HUES48 (cell line): ENCODE measurements around the gene ABLIM2.

ENCODE experiments used
- H3K27ac ChIP-seq: one replicate; pipeline ENCODE4 v1.7.0; 2013; ENCODE audit warnings: low read depth, low read length, inconsistent platforms
- H3K27me3 ChIP-seq: 2 replicates; pipeline ENCODE4 v1.6.1; 2013; ENCODE audit warnings: mild to moderate bottlenecking, low read length; ENCODE audit not compliant: control insufficient read depth, insufficient read depth
- H3K36me3 ChIP-seq: 2 replicates; pipeline ENCODE4 v1.6.1; 2013; ENCODE audit warnings: low read length; ENCODE audit not compliant: control insufficient read depth, insufficient read depth
- H3K4me1 ChIP-seq: 2 replicates; pipeline ENCODE4 v1.6.1; 2013; ENCODE audit warnings: mild to moderate bottlenecking, low read length; ENCODE audit not compliant: control insufficient read depth, insufficient read depth
- H3K4me3 ChIP-seq: 2 replicates; pipeline ENCODE4 v1.5.1; 2013; ENCODE audit warnings: mild to moderate bottlenecking, low read depth, low read length
- H3K9ac ChIP-seq: 2 replicates; pipeline ENCODE4 v1.6.1; 2013; ENCODE audit warnings: mild to moderate bottlenecking, low read depth, low read length, moderate library complexity
- H3K9me3 ChIP-seq: 2 replicates; pipeline ENCODE4 v1.6.1; 2013; ENCODE audit warnings: low read length; ENCODE audit not compliant: control insufficient read depth, insufficient read depth

ABLIM2 gene

DNA sequence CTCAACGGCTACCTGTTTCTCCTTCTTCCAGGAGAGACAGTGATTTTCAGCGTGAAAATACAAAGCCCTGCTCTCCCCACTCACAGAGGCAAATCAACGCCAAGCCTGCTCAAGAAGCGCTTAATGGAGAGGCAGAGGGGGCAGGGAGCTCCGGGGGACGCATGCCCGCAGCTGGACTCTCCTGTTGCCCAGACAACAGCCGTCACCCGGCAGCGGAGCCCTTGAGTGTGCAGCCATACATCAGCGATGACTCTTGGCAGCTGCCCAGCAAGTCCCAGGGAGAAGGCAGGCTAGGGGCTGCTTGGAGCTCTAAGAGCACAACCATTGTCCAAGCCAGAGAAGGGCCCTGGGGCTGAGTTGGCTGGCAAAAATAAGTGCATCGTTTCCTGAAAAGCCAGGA, 148.0 kb downstream of the ABLIM2 start:
- Histone ChIP-seq H3K27ac (no peak overlapping the region), H3K27me3 (no peaks in the 10 kb centered on the region), H3K4me1 (no peaks in the 10 kb centered on the region), H3K36me3 (no peaks in the 10 kb centered on the region), H3K9me3 (no peaks in the 10 kb centered on the region), H3K9ac (no peak overlapping the region), H3K4me3 (no peak overlapping the region)

DNA sequence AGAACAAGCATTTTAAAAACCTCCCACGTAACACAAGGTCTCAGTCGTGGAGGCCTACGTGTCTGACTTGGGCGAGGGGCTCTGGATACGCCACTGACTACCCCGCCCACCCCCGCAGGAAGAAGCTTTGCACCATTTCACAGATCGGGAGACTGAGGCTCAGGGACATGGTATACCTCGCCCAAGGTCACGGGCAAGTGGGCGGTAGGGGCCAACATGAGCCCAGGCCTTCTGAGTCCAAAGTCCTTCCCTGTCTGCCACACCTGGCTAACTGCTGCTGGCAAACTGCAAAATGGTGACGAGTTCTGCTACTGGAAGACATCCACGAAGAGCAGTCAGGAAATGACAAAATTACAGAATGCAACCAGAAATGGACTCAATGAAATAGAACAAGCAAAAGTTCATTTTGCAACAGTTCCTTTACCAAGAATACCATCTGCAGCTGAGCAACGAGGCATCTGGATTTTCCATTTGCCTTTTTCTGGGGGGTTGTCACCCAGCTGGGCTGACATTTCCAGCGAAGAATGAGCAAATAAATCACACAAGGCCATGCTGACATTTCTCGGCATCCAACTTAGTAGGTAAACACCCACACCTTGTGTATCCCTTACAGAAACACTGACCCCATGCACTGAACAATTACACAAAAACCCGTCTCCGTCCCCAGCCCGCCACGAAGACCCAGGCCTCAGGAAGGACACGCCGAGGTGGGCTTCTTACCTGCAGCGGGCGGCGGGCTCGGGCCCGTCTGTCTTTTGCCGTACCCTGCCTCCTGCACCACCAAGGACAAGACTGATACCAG, 148.7 kb downstream of the ABLIM2 start:
- Histone ChIP-seq H3K4me1 (no peaks in the 10 kb centered on the region), H3K4me3 (no peak overlapping the region), H3K9ac (no peak overlapping the region), H3K27me3 (no peaks in the 10 kb centered on the region), H3K9me3 (no peaks in the 10 kb centered on the region), H3K27ac (no peak overlapping the region), H3K36me3 (no peaks in the 10 kb centered on the region)

- H3K9ac ChIP-seq = no peak overlapping the region
- no peaks in the 10 kb centered on the region for H3K27me3 ChIP-seq
- H3K27ac ChIP-seq = no peak overlapping the region
- no peaks in the 10 kb centered on the region for H3K9me3 ChIP-seq
- H3K36me3 ChIP-seq = no peaks in the 10 kb centered on the region
- no peaks in the 10 kb centered on the region for H3K4me1 ChIP-seq
- H3K4me3 ChIP-seq = no peak overlapping the region
These were observed 149.5 kb downstream of the ABLIM2 start for GRCh38 chr4:8009097-8009496.

DNA sequence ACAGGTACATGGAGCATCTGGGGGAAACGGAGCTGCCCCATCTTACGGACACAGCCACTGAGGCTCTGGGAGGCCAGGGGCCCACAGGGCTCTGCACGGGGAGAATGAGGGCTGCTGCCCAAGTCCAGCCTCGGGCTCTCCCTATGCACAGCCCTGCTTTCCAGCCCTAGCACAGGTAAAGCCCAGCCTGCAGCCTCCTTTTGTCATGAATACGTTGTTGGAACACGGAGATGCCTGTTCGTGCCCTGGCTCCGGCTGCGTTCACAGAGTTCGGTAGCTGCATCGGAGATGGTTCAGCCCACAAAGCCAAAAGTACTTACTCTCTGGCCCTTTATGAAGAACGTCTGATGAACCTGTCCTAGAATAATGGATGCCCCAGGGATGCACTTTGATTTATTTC, 150.2 kb downstream of the ABLIM2 start:
- no peak overlapping the region for H3K4me3 ChIP-seq
- no peaks in the 10 kb centered on the region for H3K27me3 ChIP-seq
- H3K9me3 ChIP-seq = no peaks in the 10 kb centered on the region
- no peak overlapping the region for H3K9ac ChIP-seq
- H3K4me1 ChIP-seq = no peaks in the 10 kb centered on the region
- no peaks in the 10 kb centered on the region for H3K36me3 ChIP-seq
- no peak overlapping the region for H3K27ac ChIP-seq

GRCh38 chr4:8007581-8007980, 151.0 kb downstream of the ABLIM2 start:
- Histone ChIP-seq H3K4me3 (no peak overlapping the region), H3K27ac (no peak overlapping the region), H3K36me3 (no peaks in the 10 kb centered on the region), H3K9ac (no peak overlapping the region), H3K27me3 (no peaks in the 10 kb centered on the region), H3K9me3 (no peaks in the 10 kb centered on the region), H3K4me1 (no peaks in the 10 kb centered on the region)

DNA sequence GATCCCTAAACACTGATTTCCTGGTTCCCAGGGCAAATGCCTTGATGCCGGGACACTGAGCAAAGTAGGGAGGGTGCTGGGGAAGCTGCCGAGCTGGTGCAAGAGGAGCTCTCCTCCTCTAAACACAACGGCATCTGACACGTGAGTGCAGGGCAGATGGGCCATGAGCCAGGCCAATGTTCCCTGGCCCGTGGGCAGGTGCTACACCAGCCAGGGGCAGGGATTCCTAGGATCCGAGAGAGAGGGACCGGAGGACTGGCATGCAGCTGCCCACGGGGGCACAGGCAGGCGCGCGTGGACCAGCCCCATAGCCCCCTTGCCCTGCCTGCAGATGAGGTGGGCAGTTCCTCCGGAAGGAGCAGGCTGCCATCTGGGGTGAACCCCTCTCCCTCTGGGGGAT, 152.1 kb downstream of the ABLIM2 start:
- Histone ChIP-seq H3K9me3 (no peaks in the 10 kb centered on the region), H3K4me1 (no peaks in the 10 kb centered on the region), H3K27ac (no peak overlapping the region), H3K27me3 (no peaks in the 10 kb centered on the region), H3K36me3 (no peaks in the 10 kb centered on the region), H3K4me3 (no peak overlapping the region), H3K9ac (no peak overlapping the region)

DNA sequence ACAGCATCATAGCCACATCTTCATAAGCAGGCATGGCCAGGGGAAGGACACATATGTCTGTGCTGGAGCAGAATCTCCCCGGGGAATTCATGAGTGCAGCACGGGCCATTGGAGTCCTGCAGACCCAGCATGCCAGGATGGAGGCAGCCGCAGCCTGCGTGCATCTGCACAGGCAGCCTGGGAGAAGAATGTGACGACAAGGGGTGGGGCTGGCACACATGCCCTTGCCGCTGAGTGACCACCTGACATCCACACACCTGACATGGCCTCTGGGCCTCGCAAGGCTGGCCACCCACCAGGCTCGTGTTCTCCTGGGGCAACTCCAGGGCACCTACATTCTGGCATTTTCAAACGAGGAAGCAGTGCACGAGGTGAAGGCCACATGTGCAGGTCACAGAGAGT, 152.8 kb downstream of the ABLIM2 start:
- H3K36me3 ChIP-seq = no peaks in the 10 kb centered on the region
- H3K4me1 ChIP-seq = no peaks in the 10 kb centered on the region
- no peak overlapping the region for H3K9ac ChIP-seq
- H3K27me3 ChIP-seq = no peaks in the 10 kb centered on the region
- H3K27ac ChIP-seq = no peak overlapping the region
- no peak overlapping the region for H3K4me3 ChIP-seq
- no peaks in the 10 kb centered on the region for H3K9me3 ChIP-seq

GRCh38 chr4:8005033-8005808, 153.4 kb downstream of the ABLIM2 start:
- H3K9me3 ChIP-seq = no peaks in the 10 kb centered on the region
- H3K4me3 ChIP-seq = no peak overlapping the region
- no peaks in the 10 kb centered on the region for H3K27me3 ChIP-seq

GRCh38 chr4:8004066-8004465, 154.5 kb downstream of the ABLIM2 start:
- Histone ChIP-seq H3K9me3 (no peaks in the 10 kb centered on the region), H3K4me3 (no peak overlapping the region), H3K9ac (no peak overlapping the region), H3K27me3 (no peaks in the 10 kb centered on the region), H3K4me1 (no peaks in the 10 kb centered on the region), H3K36me3 (no peaks in the 10 kb centered on the region), H3K27ac (no peak overlapping the region)

More at GRCh38 chr4:8005033-8005808, 153.4 kb downstream of the ABLIM2 start:
- Histone ChIP-seq H3K27ac (no peak overlapping the region), H3K36me3 (no peaks in the 10 kb centered on the region), H3K9ac (no peak overlapping the region), H3K4me1 (no peaks in the 10 kb centered on the region)

- Histone ChIP-seq H3K36me3 (no peaks in the 10 kb centered on the region), H3K27me3 (no peaks in the 10 kb centered on the region), H3K9ac (no peak overlapping the region), H3K27ac (no peak overlapping the region), H3K4me3 (no peak overlapping the region), H3K9me3 (no peaks in the 10 kb centered on the region), H3K4me1 (no peaks in the 10 kb centered on the region)
These were observed 155.9 kb downstream of the ABLIM2 start for GRCh38 chr4:8002525-8003309.
